Large intestine (tissue), 3 donors: ENCODE data around the gene LPP. TPM values are rescaled to one million over a fixed set of nuclear protein-coding genes. Genes with fewer than 3 reads are reported as not detected.

Experiments
- DNase-seq, 2 donors: peaks; one replicate each; pipeline versions ENCODE4 v3.0.0 to v3.0.0-alpha.2; 2013
- H3K27ac ChIP-seq: one replicate; pipeline ENCODE4 v1.5.1; 2013; ENCODE audit warnings: low read length
- H3K27me3 ChIP-seq: 2 replicates; pipeline ENCODE4 v1.6.1; 2013; ENCODE audit warnings: low read length; ENCODE audit not compliant: control insufficient read depth, insufficient read depth
- H3K36me3 ChIP-seq: 2 replicates; pipeline ENCODE4 v1.6.1; 2013; ENCODE audit warnings: low read length; ENCODE audit not compliant: control insufficient read depth, insufficient read depth
- H3K4me1 ChIP-seq: one replicate; pipeline ENCODE4 v1.6.1; 2013; ENCODE audit warnings: low read length; ENCODE audit not compliant: control insufficient read depth, insufficient read depth
- H3K4me3 ChIP-seq: one replicate; pipeline ENCODE4 v1.5.1; 2013; ENCODE audit warnings: low read length
- H3K9me3 ChIP-seq: one replicate; pipeline ENCODE4 v1.6.1; 2013; ENCODE audit warnings: mild to moderate bottlenecking, low read depth, low read length, moderate library complexity; ENCODE audit not compliant: control insufficient read depth
- WGBS: methylation state at CpG from one replicate; pipeline ENCODE4 v1.1.5; 2013; ENCODE audit warnings: low lambda C conversion rate; ENCODE audit not compliant: insufficient coverage; 5-methylcytosine and 5-hydroxymethylcytosine counted together
- polyA plus RNA-seq: library from polyadenylated mRNA; unstranded; fragments of 120-200 nt; gene quantifications from one replicate; pipeline ENCODE4 v1.2.1, GENCODE V29; 2013

LPP gene
- polyA plus RNA-seq, 1 donor = 41.2 TPM

- H3K27ac ChIP-seq = peak overlapping the region; percentile 18
These were observed 215.6 kb downstream of the LPP start for GRCh38 chr3:188369526-188369925.

DNA sequence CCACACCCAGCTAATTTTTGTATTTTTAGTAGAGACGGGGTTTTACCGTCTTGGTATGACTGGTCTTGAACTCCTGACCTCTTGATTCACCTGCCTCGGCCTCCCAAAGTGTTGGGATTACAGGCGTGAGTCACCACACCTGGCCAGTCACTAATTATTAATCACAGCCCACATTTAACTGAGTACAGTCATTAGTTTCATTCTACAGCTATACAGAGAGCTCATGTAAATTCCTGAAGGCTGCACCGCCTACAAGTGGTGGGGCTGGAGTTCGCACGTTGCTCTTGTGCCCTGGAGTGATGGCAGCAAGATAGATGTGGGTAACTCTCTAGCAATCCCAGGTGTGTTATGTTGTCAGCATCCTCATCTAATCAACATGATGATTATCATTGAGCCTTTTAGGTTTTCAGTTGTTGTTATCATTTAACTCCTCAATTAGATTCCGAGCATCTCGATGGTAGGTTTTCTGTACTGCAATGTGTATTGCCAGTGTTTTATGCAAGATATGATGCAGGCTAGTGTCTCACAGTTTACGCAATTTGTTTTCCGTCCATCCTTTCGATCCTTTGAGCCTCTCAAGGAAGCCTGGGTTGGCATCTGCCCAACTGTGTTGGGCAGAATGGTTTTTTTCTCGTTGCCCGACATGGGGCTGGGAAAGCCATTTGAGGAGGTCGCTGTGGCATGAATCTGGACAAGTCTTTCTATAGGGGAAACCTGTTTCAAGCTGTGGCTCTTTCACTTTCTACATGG lies 216.3 kb downstream of the LPP start:
- 60% methylated on average over 2 of the region's 15 CpGs for WGBS
- Histone ChIP-seq H3K4me3 (no peak overlapping the region), H3K36me3 (no peaks in the 10 kb centered on the region), H3K9me3 (no peaks in the 10 kb centered on the region), H3K27ac (no peak overlapping the region), H3K4me1 (peaks cover 6% of the 10 kb centered on the region), H3K27me3 (no peaks in the 10 kb centered on the region)
- no peak for DNase-seq

More at GRCh38 chr3:188369526-188369925, 215.6 kb downstream of the LPP start:
- H3K9me3 ChIP-seq = no peaks in the 10 kb centered on the region
- H3K4me3 ChIP-seq = no peak overlapping the region
- DNase-seq = no peak
- H3K4me1 ChIP-seq = peaks cover 6% of the 10 kb centered on the region
- WGBS = no CpG with 5 or more reads among the region's 3 CpGs
- H3K36me3 ChIP-seq = no peaks in the 10 kb centered on the region
- H3K27me3 ChIP-seq = no peaks in the 10 kb centered on the region

DNA sequence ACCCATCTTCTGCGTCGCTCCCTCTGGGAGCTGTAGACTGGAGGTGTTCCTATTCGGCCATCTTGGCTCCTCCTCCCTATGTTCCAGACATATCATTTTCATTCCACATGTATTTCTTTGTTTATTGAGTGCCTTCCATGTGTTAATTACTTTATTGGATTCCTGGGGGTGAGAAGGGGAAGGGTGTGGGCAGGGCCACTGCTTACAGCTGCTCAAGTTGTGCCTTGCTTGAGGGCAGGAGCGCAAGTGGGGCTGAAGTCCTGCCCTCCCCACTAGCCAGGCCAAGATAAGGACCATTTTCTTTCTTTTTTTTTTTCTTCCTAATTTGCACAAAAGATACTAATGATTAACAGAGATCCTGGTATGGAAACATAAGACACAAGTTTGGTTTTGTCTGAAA lies 224.8 kb downstream of the LPP start:
- Histone ChIP-seq H3K4me3 (no peak overlapping the region), H3K4me1 (peaks cover 6% of the 10 kb centered on the region), H3K27me3 (no peaks in the 10 kb centered on the region), H3K36me3 (no peaks in the 10 kb centered on the region), H3K9me3 (no peaks in the 10 kb centered on the region), H3K27ac (no peak overlapping the region)
- DNase-seq = peak in 1 of 2 donors; percentile 40
- no CpG with 5 or more reads among the region's 4 CpGs for WGBS

DNA sequence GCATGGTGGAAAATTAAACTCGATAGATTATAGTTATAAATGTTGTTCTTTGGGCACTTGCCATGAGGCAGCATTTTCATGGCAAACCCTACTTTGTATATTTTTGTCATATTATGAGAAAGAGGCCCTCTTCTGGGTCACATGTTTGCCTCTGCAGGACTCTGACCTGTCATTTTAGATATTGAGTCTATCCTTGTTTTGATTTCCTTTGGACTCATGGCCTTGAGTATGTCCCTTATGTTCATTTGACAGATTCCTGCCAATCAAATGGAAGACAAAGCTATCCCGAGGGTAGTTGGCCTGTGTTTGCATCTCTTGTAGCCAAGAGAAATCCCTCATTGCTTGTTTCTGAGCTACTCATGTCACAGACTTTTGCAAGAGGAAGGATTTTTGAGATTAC lies 226.3 kb downstream of the LPP start:
- H3K27ac ChIP-seq = no peak overlapping the region
- peak in 1 of 2 donors; percentile 46 for DNase-seq
- WGBS = no CpG with 5 or more reads among the region's 2 CpGs
- H3K4me3 ChIP-seq = no peak overlapping the region
- peaks cover 6% of the 10 kb centered on the region for H3K4me1 ChIP-seq
- no peaks in the 10 kb centered on the region for H3K27me3 ChIP-seq
- no peaks in the 10 kb centered on the region for H3K9me3 ChIP-seq
- H3K36me3 ChIP-seq = no peaks in the 10 kb centered on the region

DNA sequence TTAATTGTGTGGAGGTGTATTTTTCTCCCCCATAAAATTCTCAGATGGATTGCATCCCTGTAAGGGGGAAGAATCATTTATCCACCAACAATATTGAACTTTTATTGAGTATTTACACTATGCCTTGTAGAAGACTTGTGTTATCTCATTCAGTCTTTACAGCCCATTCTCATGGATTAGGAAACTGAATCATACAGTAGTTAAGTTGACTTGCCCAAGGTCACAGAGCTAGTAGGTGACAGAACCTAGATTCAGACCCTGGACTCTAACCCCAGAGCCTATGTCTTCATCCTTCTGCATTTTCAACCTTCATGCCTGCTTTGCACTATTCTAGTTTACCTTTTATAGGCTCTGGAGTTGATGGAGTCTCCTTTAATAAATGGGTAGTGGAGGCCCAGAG lies 226.8 kb downstream of the LPP start:
- Histone ChIP-seq H3K27ac (no peak overlapping the region), H3K27me3 (no peaks in the 10 kb centered on the region), H3K36me3 (no peaks in the 10 kb centered on the region), H3K9me3 (no peaks in the 10 kb centered on the region), H3K4me1 (peaks cover 6% of the 10 kb centered on the region), H3K4me3 (no peak overlapping the region)
- peak in 1 of 2 donors; percentile 44 for DNase-seq

DNA sequence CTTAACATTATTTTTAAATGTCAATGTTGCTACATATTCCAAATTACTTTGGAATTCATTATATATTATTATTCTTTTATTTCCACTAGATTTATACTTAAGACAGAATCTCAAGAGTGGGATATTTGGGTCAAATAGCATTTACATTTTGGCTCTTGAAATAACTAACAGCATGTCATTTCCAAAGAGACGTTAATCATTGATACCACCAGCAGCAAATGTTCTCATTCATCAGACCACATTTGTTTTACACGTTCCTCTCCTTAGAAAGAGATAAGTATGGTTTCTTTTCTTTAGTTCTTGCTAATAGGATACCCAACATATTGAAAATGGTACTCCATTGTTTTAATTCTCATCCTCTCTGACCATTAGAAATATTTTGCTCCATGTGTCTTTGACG lies 229.8 kb downstream of the LPP start:
- Histone ChIP-seq H3K27me3 (no peaks in the 10 kb centered on the region), H3K4me1 (peaks cover 4% of the 10 kb centered on the region), H3K27ac (no peak overlapping the region), H3K9me3 (no peaks in the 10 kb centered on the region), H3K36me3 (no peaks in the 10 kb centered on the region), H3K4me3 (no peak overlapping the region)
- WGBS = no CpG with 5 or more reads among the region's 3 CpGs
- no peak for DNase-seq

- Histone ChIP-seq H3K4me1 (peaks cover 7% of the 10 kb centered on the region), H3K27me3 (no peaks in the 10 kb centered on the region), H3K36me3 (no peaks in the 10 kb centered on the region), H3K27ac (no peak overlapping the region), H3K4me3 (no peak overlapping the region), H3K9me3 (no peaks in the 10 kb centered on the region)
- 50% methylated on average over 1 of the region's 4 CpGs for WGBS
- no peak for DNase-seq
These were observed 231.3 kb downstream of the LPP start for GRCh38 chr3:188385295-188385694.

DNA sequence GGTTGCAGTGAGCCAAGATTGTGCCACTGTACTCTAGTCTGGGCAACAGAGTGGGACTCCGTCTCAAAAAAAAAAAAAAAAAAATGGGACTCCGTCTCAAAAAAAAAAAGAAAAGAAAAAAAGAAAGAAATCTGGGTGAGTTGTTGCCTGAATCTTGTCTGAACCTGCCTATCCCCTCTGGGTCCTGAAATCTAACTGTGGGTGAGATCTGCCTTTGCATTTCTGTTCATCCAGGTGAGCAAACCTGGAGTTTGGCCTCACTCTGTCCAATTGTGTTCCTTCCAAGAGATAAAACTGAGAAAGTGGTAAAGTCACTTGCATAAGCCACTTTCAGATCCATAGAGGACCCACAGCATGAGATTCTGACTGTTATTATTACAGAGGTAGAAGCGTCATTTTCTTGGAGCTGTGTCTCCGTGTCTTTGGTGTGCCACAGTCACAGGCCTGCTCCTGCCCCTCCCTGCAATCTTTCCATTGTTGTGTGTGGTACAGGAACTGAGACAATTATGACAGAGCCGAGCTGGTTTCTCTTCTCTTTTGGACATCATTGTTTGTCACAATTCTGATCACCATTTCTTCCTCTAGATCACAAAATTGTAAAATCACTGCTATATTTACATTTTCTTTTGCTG lies 235.9 kb downstream of the LPP start:
- Histone ChIP-seq H3K27me3 (no peaks in the 10 kb centered on the region), H3K4me1 (peaks cover 6% of the 10 kb centered on the region), H3K9me3 (no peaks in the 10 kb centered on the region), H3K36me3 (no peaks in the 10 kb centered on the region), H3K27ac (no peak overlapping the region), H3K4me3 (no peak overlapping the region)
- peak in 1 of 2 donors; percentile 55 for DNase-seq
- WGBS = no CpG with 5 or more reads among the region's 5 CpGs

GRCh38 chr3:188390343-188390718 lies 236.4 kb downstream of the LPP start:
- Histone ChIP-seq H3K27ac (no peak overlapping the region), H3K9me3 (no peaks in the 10 kb centered on the region), H3K4me1 (peaks cover 6% of the 10 kb centered on the region), H3K27me3 (no peaks in the 10 kb centered on the region), H3K36me3 (no peaks in the 10 kb centered on the region), H3K4me3 (no peak overlapping the region)
- no peak for DNase-seq
- WGBS = 100% methylated on average over 1 of the region's 4 CpGs

- no peak overlapping the region for H3K27ac ChIP-seq
- no peaks in the 10 kb centered on the region for H3K9me3 ChIP-seq
- WGBS = no CpG with 5 or more reads among the region's 8 CpGs
- peaks cover 6% of the 10 kb centered on the region for H3K4me1 ChIP-seq
- H3K36me3 ChIP-seq = no peaks in the 10 kb centered on the region
- H3K27me3 ChIP-seq = no peaks in the 10 kb centered on the region
- DNase-seq = no peak
- no peak overlapping the region for H3K4me3 ChIP-seq
These were observed 237.0 kb downstream of the LPP start for GRCh38 chr3:188390775-188391443.
